Coronary artery (tissue), 2 donors: Measurements from ENCODE around the gene ZDHHC3.
"Not testable (repeated sequence)": the region's sequence is repeated elsewhere in the genome, so short reads cannot be mapped to it uniquely, and the experiment has no call there.

ENCODE experiments used
- DNase-seq: peaks from one replicate; pipeline ENCODE4 v3.0.0-alpha.2; 2017; ENCODE audit warnings: low spot score
- H3K27ac ChIP-seq, 2 donors: fragments of 200-600 bp; sonication (generic); one replicate each; pipeline ENCODE4 v1.5.1; 2016 to 2019
- H3K4me3 ChIP-seq: fragments of 200-600 bp; sonication (generic); 2 replicates; pipeline ENCODE4 v1.5.1; 2016; ENCODE audit warnings: mild to moderate bottlenecking, moderate library complexity
- TF ChIP-seq, protein P1 (sequence below): fragments of 200-600 bp; sonication (generic); IDR thresholded peaks from one replicate; pipeline ENCODE4 v1.5.1; 2019; ENCODE audit warnings: antibody characterized with exemption

Gene ZDHHC3

DNA sequence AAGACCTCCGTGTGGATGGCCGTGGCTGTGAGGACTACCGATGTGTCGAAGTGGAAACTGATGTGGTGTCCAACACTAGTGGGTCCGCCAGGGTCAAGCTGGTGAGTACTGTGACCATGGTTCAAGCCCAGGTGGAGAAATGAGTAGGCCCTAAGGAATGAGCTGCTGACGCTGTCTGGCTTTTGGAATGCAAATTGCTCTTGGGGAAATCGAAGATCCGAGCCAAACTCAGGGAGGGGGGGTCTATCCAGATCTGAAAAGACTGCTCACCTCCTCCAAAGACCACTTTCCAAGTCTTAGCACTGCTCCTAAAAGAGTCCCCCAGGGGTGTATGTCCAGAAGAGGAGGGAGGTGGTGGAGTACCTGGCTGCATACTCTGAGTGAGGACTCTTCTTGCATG, 13.2 kb upstream of the ZDHHC3 start:
- Histone ChIP-seq H3K27ac (no peak overlapping the region), H3K4me3 (no peak overlapping the region)
- no peak for DNase-seq
- TF ChIP-seq, protein P1, sequence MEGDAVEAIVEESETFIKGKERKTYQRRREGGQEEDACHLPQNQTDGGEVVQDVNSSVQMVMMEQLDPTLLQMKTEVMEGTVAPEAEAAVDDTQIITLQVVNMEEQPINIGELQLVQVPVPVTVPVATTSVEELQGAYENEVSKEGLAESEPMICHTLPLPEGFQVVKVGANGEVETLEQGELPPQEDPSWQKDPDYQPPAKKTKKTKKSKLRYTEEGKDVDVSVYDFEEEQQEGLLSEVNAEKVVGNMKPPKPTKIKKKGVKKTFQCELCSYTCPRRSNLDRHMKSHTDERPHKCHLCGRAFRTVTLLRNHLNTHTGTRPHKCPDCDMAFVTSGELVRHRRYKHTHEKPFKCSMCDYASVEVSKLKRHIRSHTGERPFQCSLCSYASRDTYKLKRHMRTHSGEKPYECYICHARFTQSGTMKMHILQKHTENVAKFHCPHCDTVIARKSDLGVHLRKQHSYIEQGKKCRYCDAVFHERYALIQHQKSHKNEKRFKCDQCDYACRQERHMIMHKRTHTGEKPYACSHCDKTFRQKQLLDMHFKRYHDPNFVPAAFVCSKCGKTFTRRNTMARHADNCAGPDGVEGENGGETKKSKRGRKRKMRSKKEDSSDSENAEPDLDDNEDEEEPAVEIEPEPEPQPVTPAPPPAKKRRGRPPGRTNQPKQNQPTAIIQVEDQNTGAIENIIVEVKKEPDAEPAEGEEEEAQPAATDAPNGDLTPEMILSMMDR, result no peak

DNA sequence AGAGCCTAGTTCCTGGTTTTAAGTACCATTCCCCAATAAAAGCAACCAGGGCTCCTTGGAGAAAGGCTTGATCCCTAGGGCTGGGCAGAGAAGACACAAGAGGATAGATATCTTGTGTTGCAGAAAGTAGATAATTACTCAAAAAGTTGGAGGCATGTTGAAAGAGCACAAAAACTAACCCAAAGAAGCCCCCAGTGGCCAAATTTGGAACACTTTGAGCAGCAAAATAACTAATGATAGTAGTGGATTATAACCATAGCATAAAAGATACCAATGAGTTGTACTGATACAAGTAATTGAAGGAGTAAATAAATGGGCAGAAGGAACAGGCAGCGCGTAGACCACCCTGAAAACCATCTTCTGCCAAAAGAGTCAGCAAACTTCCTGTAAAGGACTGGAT, 12.1 kb upstream of the ZDHHC3 start:
- Histone ChIP-seq H3K27ac (no peak overlapping the region), H3K4me3 (no peak overlapping the region)
- TF ChIP-seq, protein P1, result no peak
- no peak for DNase-seq

DNA sequence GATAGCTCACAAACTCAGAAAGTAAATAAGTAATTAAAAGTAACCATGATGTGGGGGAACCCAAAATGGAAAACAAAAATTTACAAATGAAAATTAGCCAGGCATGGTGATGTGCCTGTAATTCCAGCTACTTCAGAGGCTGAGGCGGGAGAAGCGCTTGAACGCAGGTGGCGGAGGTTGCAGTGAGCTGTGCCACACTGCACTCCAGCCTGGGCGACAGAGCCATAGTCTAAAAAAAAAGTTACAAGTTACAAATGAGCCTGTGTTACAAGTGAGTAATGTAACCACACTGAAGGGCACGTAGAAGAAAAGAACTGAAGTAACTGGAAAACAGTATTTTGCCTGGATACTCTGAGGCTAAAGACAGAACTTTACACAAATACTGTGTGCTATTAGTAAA, 11.4 kb upstream of the ZDHHC3 start:
- DNase-seq, result no peak

DNA sequence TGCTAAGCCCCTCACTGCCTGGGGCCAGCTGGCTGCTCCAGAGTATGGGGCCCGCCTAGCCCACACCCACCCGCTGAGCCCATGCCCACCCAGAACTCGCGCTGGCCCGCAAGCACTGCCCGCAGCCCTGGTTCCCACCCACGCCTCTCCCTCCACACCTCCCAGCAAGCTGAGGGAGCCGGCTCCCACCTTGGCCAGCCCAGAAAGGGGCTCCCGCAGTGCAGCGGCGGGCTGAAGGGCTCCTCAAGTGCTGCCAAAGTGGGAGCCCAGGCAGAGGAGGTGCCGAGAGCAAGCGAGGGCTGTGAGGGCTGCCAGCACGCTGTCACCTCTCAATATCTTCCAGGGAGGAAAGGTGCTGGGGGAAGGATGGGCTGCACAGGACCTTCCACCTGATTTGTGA, 10.4 kb upstream of the ZDHHC3 start:
- H3K27ac ChIP-seq, DNase-seq, H3K4me3 ChIP-seq: not testable (repeated sequence)

More for the DNA sequence above, 11.4 kb upstream of the ZDHHC3 start:
- Histone ChIP-seq H3K27ac (no peak overlapping the region), H3K4me3 (no peak overlapping the region)
- TF ChIP-seq, protein P1, result no peak

DNA sequence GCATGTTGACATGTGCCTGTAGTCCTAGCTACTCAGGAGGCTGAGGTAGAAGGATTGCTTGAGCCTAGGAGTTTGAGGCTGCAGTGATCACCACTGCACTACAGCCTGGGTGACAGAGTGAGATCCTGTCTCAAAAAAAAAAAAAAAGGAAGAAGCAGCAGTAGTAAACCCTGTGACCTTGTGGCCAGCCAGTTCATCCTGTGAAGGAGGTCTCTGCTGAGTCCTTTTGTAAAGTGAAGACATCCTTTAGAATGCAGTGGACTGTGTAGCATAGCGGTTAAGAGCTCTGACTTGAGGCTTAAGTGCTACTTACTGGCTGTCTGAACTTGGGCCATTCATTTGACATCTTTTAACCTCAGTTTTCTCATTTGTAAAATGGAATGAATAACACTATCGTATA, 8.4 kb upstream of the ZDHHC3 start:
- TF ChIP-seq, protein P1, result no peak
- no peak overlapping the region for H3K4me3 ChIP-seq

DNA sequence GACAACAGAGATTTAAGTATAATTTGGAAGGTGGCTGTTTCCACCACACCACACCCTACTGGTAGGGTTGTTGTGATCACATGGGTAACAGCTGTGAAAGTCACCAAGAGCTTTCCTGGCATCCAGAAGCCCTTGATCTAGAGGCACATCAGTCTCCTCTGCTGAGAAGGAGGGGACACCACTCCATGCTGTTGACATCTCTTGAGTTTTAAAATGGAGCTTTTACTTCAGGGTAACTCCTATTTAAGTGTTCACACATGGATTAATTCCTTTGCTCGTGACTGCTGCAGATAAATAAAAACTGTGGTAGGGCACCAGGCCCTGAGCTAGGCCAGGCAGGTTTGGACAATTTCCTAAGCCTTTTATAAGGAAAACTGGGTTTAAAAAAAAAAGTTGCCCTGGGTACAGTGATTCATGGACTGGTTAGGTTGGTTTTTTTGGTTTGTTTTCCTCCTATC, 7.5 kb upstream of the ZDHHC3 start:
- Histone ChIP-seq H3K27ac (no peak overlapping the region), H3K4me3 (no peak overlapping the region)
- TF ChIP-seq, protein P1, result no peak
- no peak for DNase-seq

More for the DNA sequence above, 8.4 kb upstream of the ZDHHC3 start:
- H3K27ac ChIP-seq, result no peak overlapping the region
- DNase-seq, result no peak

DNA sequence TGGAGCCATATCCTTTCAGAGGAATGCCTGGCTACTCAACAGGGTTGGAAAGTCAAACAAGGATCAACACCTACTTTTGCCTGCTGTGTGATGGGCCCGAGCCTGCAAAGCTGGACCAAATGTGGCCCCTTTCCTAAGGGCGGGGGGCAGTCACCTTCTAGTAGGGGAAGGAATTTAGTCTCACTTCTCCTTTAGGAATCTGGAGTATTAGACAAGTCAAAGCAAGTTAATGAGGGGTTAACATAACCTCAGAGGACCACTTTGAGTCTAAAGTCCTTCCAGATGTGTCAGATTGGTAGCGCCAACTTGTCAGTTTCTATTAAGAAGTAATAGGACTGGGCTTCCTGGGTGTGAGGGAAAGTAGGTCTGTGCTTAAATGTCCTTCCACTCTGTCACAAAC, 6.8 kb upstream of the ZDHHC3 start:
- TF ChIP-seq, protein P1, result no peak
- no peak overlapping the region for H3K4me3 ChIP-seq
- no peak for DNase-seq
- no peak overlapping the region for H3K27ac ChIP-seq

DNA sequence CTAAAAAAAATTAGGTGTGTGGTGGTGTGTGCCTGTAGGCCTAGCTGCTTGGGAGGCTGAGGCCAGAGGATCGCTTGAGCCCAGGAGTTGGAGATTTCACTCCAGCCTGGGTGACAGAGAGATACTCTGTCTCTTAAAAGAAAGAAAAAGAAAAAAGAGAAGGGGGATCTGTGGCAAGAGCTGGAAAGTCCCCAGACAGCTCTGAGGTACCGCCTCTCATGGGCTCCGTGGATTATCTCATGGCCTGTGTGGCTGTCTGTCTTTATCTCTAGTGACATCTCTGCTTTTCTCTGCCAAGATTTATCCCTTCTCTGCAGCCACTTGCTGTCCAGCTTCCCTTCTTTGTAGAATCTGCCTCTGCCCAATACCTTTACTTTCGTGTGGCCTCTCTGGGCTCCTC, 5.8 kb upstream of the ZDHHC3 start:
- DNase-seq, result no peak
- Histone ChIP-seq H3K27ac (no peak overlapping the region), H3K4me3 (no peak overlapping the region)
- TF ChIP-seq, protein P1, result no peak
